GM19240 (cell line): Measurements from ENCODE around the gene OR11H6.
"Not testable (repeated sequence)": the region's sequence is repeated elsewhere in the genome, so short reads cannot be mapped to it uniquely, and the experiment has no call there.

Source experiments
- DNase-seq: peaks from one replicate; pipeline ENCODE4 v3.0.0; 2011; ENCODE audit warnings: low spot score; ENCODE audit not compliant: insufficient read length

OR11H6 gene

GRCh38 chr14:20223410-20223809, at the start of gene OR11H6:
Gene OR11H6 (plus strand): TSS chr14:20223710. CDS start chr14:20223710, 0 bp downstream.
- no peak for DNase-seq

- DNase-seq = not testable (repeated sequence)
Measured at GRCh38 chr14:20174205-20174604, 49.3 kb upstream of the OR11H6 start.

- no peak for DNase-seq
Measured at GRCh38 chr14:20176330-20176729, 47.2 kb upstream of the OR11H6 start.

GRCh38 chr14:20177433-20177974, 46.0 kb upstream of the OR11H6 start:
- DNase-seq = no peak

- no peak for DNase-seq
Measured at GRCh38 chr14:20179218-20179617, 44.3 kb upstream of the OR11H6 start.

GRCh38 chr14:20179880-20180279, 43.6 kb upstream of the OR11H6 start:
- no peak for DNase-seq

- DNase-seq = no peak
Measured at GRCh38 chr14:20180486-20180885, 43.0 kb upstream of the OR11H6 start.

GRCh38 chr14:20184181-20184580, 39.3 kb upstream of the OR11H6 start:
- DNase-seq = no peak

- no peak for DNase-seq
Measured at GRCh38 chr14:20190596-20190995, 32.9 kb upstream of the OR11H6 start, which contains the start of gene OR11G2. Gene OR11G2 (plus strand): TSS chr14:20190896. CDS start chr14:20197438, 6,542 bp downstream.

GRCh38 chr14:20191396-20191795, 32.1 kb upstream of the OR11H6 start:
- no peak for DNase-seq

GRCh38 chr14:20194101-20194500, 29.4 kb upstream of the OR11H6 start:
- no peak for DNase-seq

- DNase-seq = not testable (repeated sequence)
Measured at GRCh38 chr14:20195170-20195569, 28.3 kb upstream of the OR11H6 start.

- DNase-seq = no peak
Measured at GRCh38 chr14:20195911-20196310, 27.6 kb upstream of the OR11H6 start.

GRCh38 chr14:20197459-20197858, 26.1 kb upstream of the OR11H6 start:
- DNase-seq = no peak

GRCh38 chr14:20198991-20199390, 24.5 kb upstream of the OR11H6 start:
- no peak for DNase-seq

- no peak for DNase-seq
Measured at GRCh38 chr14:20204721-20205120, 18.8 kb upstream of the OR11H6 start.

GRCh38 chr14:20209595-20209994, 13.9 kb upstream of the OR11H6 start:
- DNase-seq = no peak

- DNase-seq = not testable (repeated sequence)
Measured at GRCh38 chr14:20212406-20212805, 11.1 kb upstream of the OR11H6 start.

- no peak for DNase-seq
Measured at GRCh38 chr14:20215196-20215595, 8.3 kb upstream of the OR11H6 start.

GRCh38 chr14:20219033-20219432, 4.5 kb upstream of the OR11H6 start:
- no peak for DNase-seq

- DNase-seq = no peak
Measured at GRCh38 chr14:20228681-20229080, 5.2 kb downstream of the OR11H6 start, which contains the start of gene OR11H7. Gene OR11H7 (plus strand): TSS chr14:20228981.

- DNase-seq = not testable (repeated sequence)
Measured at GRCh38 chr14:20235415-20235814, 11.9 kb downstream of the OR11H6 start.

GRCh38 chr14:20247646-20248246, 24.2 kb downstream of the OR11H6 start:
- no peak for DNase-seq
